Measurements from ENCODE around the gene DUOX2. TPM values are rescaled to one million over a fixed set of nuclear protein-coding genes. Genes with fewer than 3 reads are reported as not detected.

Gene DUOX2
- polyA plus RNA-seq, 1 donor (not counting 4 experiments of a cell fraction or from before 2014, with no cell fraction given): 0.31 TPM

GRCh38 chr15:45087513-45087912 lies 26.5 kb downstream of the DUOX2 start:
- H3K27me3 ChIP-seq (ENCODE audit: control insufficient read depth, extremely low read depth, insufficient read depth, low read length): peaks cover 10% of the 10 kb centered on the region

GRCh38 chr15:45084163-45084562 lies 29.8 kb downstream of the DUOX2 start:
- no peaks in the 10 kb centered on the region for H4K20me1 ChIP-seq (ENCODE audit: control insufficient read depth, extremely low read depth, insufficient read depth, low read length)
- no peak for FAIRE-seq
- no peak overlapping the region for H3K27ac ChIP-seq (ENCODE audit: control insufficient read depth, insufficient read depth, low read length)
- H3K4me1 ChIP-seq (ENCODE audit: control insufficient read depth, extremely low read depth, insufficient read depth, low read length): peaks cover 6% of the 10 kb centered on the region
- H3K9me3 ChIP-seq (ENCODE audit: control insufficient read depth, low read depth, low read length): no peaks in the 10 kb centered on the region
- H3K79me2 ChIP-seq (ENCODE audit: control insufficient read depth, insufficient read depth, low read length): no peaks in the 10 kb centered on the region
- dilution Hi-C loops (cut with MboI; ENCODE audit: extremely low pct_ligation_motif_present, low sequenced_read_pairs): no loop called here
- no peak overlapping the region for H3K9ac ChIP-seq (ENCODE audit: control insufficient read depth, extremely low read depth, insufficient read depth, low read length)
- no peak overlapping the region for H3K4me2 ChIP-seq (ENCODE audit: control insufficient read depth, extremely low read depth, insufficient read depth, low read depth, low read length)
- peaks cover 4% of the 10 kb centered on the region for H3K27me3 ChIP-seq (ENCODE audit: control insufficient read depth, extremely low read depth, insufficient read depth, low read length)
- no peak for TF ChIP-seq CTCF (optimal IDR thresholded peaks at IDR 0.05 in 1 of 3, IDR thresholded peaks at IDR 0.05 in 1 of 3, conservative IDR thresholded peaks at IDR 0.05 in 1 of 3; ENCODE audit: extremely low read depth in 1 of 3, insufficient read depth in 2 of 3, low read length in 3 of 3)
- no peak for TF ChIP-seq EZH2 (IDR thresholded peaks at IDR 0.05; ENCODE audit: low read length)
- no peak overlapping the region for H3K4me3 ChIP-seq (ENCODE audit: control insufficient read depth in 2 of 3, extremely low read depth in 1 of 3, insufficient read depth in 2 of 3, low read depth in 1 of 3, low read length in 3 of 3)
- H3K36me3 ChIP-seq (ENCODE audit: control insufficient read depth in 2 of 2, extremely low read depth in 1 of 2, insufficient read depth in 2 of 2, low read length in 2 of 2): no peaks in the 10 kb centered on the region
- no peak for DNase-seq (ENCODE audit: low read depth, low spot score)
- no peak overlapping the region for H2AFZ ChIP-seq (ENCODE audit: control insufficient read depth, low read length)
- H3K9me1 ChIP-seq (ENCODE audit: control insufficient read depth, extremely low read depth, insufficient read depth, low read length): no peaks in the 10 kb centered on the region

More at GRCh38 chr15:45087513-45087912, 26.5 kb downstream of the DUOX2 start:
- TF ChIP-seq CTCF (optimal IDR thresholded peaks at IDR 0.05 in 1 of 3, IDR thresholded peaks at IDR 0.05 in 1 of 3, conservative IDR thresholded peaks at IDR 0.05 in 1 of 3; ENCODE audit: extremely low read depth in 1 of 3, insufficient read depth in 2 of 3, low read length in 3 of 3): no peak
- no peak for TF ChIP-seq EZH2 (IDR thresholded peaks at IDR 0.05; ENCODE audit: low read length)
- Histone ChIP-seq H4K20me1 (ENCODE audit: control insufficient read depth, extremely low read depth, insufficient read depth, low read length) (no peaks in the 10 kb centered on the region), H3K79me2 (ENCODE audit: control insufficient read depth, insufficient read depth, low read length) (no peaks in the 10 kb centered on the region), H3K36me3 (ENCODE audit: control insufficient read depth in 2 of 2, extremely low read depth in 1 of 2, insufficient read depth in 2 of 2, low read length in 2 of 2) (no peaks in the 10 kb centered on the region), H3K27ac (ENCODE audit: control insufficient read depth, insufficient read depth, low read length) (no peak overlapping the region), H3K4me2 (ENCODE audit: control insufficient read depth, extremely low read depth, insufficient read depth, low read depth, low read length) (no peak overlapping the region), H3K4me3 (ENCODE audit: control insufficient read depth in 2 of 3, extremely low read depth in 1 of 3, insufficient read depth in 2 of 3, low read depth in 1 of 3, low read length in 3 of 3) (no peak overlapping the region), H3K9me1 (ENCODE audit: control insufficient read depth, extremely low read depth, insufficient read depth, low read length) (no peaks in the 10 kb centered on the region), H3K9ac (ENCODE audit: control insufficient read depth, extremely low read depth, insufficient read depth, low read length) (no peak overlapping the region), H2AFZ (ENCODE audit: control insufficient read depth, low read length) (no peak overlapping the region), H3K4me1 (ENCODE audit: control insufficient read depth, extremely low read depth, insufficient read depth, low read length) (peaks cover 6% of the 10 kb centered on the region), H3K9me3 (ENCODE audit: control insufficient read depth, low read depth, low read length) (no peaks in the 10 kb centered on the region)
- FAIRE-seq (no peak), DNase-seq (ENCODE audit: low read depth, low spot score) (no peak)
- dilution Hi-C loops (cut with MboI; ENCODE audit: extremely low pct_ligation_motif_present, low sequenced_read_pairs): no loop called here

Measured in keratinocyte (primary cell).